GM12875 (cell line): Measurements from ENCODE around the gene ADCY6.

Experiments used
- H3K4me3 ChIP-seq: one replicate; pipeline ENCODE4 v1.5.1; 2011; ENCODE audit warnings: low read depth, low read length, control low read depth
- CTCF ChIP-seq: IDR thresholded peaks from 2 replicates; pipeline ENCODE4 v1.5.1; 2011; ENCODE audit warnings: low read depth, mild to moderate bottlenecking, control low read depth, inconsistent platforms, low read length, moderate library complexity, borderline replicate concordance; ENCODE audit not compliant: insufficient read depth

The ADCY6 gene

DNA sequence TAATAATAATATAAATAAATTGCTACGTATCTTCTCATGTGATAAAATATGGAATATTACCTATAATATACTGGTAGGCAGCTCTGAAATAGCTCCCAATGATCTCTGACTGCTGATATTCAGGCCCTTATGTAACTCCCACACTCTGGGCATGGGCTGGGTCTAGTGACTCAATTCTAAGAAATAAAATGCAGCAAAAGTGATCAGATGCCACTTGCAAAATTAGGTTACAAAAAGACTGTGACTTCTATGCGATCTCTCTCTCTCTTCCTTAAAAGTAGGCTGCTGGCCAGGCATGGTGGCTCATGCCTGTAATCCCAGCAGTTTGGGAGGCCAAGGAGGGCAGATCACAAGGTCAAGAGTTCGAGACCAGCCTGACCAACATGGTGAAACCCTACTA, 19.1 kb upstream of the ADCY6 start:
- no peak overlapping the region for H3K4me3 ChIP-seq
- no peak for TF ChIP-seq CTCF

- H3K4me3 ChIP-seq, result no peak overlapping the region
- TF ChIP-seq CTCF, result no peak
Measured at GRCh38 chr12:48803675-48804074, 14.8 kb upstream of the ADCY6 start.

DNA sequence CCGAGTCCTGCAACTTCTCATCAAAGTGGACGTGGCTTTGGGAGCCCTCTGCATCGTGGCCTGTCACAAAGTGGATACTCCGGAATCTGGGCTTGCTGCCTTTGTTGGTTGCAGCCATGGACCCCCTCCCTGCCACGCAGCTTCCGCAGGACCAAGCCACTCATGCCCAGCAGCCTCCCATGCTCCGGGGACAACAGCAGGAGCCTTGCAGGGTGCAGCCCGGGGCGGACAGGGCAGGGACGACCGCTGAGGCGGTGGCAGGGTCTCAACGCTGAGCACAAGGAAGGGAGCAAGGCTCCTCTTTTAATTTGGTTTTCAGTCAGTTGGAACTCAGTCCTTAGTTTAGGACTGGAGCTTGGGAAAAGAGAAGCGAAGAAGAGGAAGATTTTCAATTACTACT, 12.1 kb upstream of the ADCY6 start:
- no peak overlapping the region for H3K4me3 ChIP-seq
- no peak for TF ChIP-seq CTCF

DNA sequence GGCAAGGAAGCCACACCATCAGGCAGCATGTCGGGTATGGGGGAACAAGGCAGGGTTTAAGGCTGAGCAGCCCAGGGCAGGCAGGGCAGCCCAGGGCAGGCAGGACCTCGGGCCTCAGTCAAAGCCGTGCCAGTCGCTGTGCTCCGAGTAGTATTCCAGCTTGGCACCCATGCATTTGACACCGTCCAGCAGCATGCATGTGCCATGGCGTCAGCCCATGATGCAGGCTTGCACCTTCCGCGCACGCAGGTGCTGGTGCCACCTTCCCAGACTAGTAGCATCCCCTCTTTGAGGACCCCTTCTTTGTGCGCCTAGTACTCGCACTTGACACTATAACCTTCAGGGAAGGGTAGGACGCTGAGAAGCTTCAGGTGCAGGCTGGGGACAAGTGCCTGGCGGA, 11.6 kb upstream of the ADCY6 start:
- H3K4me3 ChIP-seq, result no peak overlapping the region
- TF ChIP-seq CTCF, result no peak

DNA sequence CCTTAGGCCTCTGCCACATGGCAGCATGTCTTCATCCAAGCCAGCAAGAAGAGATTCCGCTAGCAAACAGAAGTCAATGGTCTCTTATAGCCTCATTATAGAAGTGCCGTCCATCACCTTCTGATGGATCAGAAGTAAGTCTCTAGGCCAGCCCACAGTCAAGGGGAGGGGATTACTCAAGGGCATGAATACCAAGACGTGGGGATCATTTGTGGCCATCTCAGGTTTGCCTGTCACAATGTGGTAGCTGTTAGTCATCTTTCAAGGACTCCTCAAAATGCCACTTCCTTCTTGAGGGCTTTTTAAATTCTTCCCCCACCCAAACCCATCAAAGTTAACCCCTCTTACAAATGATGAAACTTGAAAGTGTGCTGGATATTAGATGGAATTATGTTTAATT, 8.1 kb upstream of the ADCY6 start:
- no peak overlapping the region for H3K4me3 ChIP-seq
- no peak for TF ChIP-seq CTCF

DNA sequence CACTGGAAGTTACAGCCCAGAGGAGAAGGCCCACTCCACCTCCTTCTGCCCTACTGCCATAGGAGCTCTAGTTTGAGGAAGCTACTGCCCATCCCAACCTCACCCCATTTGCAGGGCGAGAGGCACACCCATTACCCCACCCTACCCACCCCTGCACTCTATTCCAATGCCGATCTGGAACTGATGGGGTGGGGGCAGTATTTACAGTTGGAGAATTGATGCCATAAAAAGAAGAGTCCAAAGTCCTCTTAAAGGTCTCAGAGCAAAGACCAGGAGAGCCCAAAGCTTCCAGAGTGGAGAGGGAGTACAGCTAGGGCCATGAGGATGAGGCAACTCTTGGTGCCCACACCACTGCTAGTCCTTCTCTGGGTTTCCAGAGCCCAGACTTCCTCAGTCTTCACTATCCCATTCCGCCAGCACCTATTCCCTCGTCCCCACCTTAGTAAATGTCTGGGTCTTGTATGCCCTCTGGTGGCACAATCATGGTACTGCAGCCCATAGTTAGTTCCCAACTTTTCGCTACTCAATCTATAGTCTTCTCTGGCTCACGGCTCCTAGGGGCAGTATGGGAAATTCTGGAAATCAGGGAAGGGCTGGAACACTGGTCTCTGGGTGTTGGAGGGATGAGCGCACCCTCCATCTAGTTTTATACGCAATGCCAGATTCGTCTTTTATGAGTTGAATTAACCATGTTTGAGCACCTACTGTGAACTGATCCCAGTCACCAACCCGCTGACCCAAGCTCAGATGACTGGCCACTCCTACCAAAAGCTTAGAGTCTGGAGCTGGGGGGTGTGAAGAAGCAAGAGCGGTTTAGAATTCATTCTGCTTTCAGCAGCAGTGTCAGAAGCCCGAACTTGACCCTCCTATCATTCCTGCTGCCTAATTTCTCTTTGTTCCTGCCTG, 6.9 kb upstream of the ADCY6 start:
- peak; percentile 85 for TF ChIP-seq CTCF
- H3K4me3 ChIP-seq, result no peak overlapping the region

GRCh38 chr12:48794870-48795269, 6.0 kb upstream of the ADCY6 start:
- TF ChIP-seq CTCF, result no peak
- H3K4me3 ChIP-seq, result no peak overlapping the region
